Measurements from ENCODE around the gene HMG20B.

HMG20B gene

GRCh38 chr19:3537101-3537437, 35.7 kb upstream of the HMG20B start:
- H3K4me3 ChIP-seq (ENCODE audit: low read length), result no peak overlapping the region
- TF ChIP-seq CTCF (conservative IDR thresholded peaks at IDR 0.05; ENCODE audit: low read depth, low read length), result no peak

GRCh38 chr19:3537438-3538240, 35.1 kb upstream of the HMG20B start:
- DNase-seq (ENCODE audit: low read depth), result no peak
- TF ChIP-seq CTCF (conservative IDR thresholded peaks at IDR 0.05; ENCODE audit: low read depth, low read length), result no peak

More at GRCh38 chr19:3537101-3537437, 35.7 kb upstream of the HMG20B start:
- no peak for DNase-seq (ENCODE audit: low read depth)

GRCh38 chr19:3538258-3538929, 34.4 kb upstream of the HMG20B start:
- no peak for TF ChIP-seq CTCF (conservative IDR thresholded peaks at IDR 0.05; ENCODE audit: low read depth, low read length)
- DNase-seq (ENCODE audit: low read depth), result no peak
- no peak overlapping the region for H3K4me3 ChIP-seq (ENCODE audit: low read length)

More at GRCh38 chr19:3537438-3538240, 35.1 kb upstream of the HMG20B start:
- H3K4me3 ChIP-seq (ENCODE audit: low read length), result no peak overlapping the region

- no peak within 1 kb of the TSS for H3K4me3 ChIP-seq (ENCODE audit: low read length)
- no peak for DNase-seq (ENCODE audit: low read depth)
- no peak for TF ChIP-seq CTCF (conservative IDR thresholded peaks at IDR 0.05; ENCODE audit: low read depth, low read length)
Measured at GRCh38 chr19:3538965-3539755, 33.6 kb upstream of the HMG20B start, which contains the start of gene TEKTIP1. TSS of gene TEKTIP1 (plus strand) at chr19:3539174. CDS start at chr19:3539178, 4 bp downstream.

- no peak overlapping the region for H3K4me3 ChIP-seq (ENCODE audit: low read length)
- DNase-seq (ENCODE audit: low read depth), result no peak
- TF ChIP-seq CTCF (conservative IDR thresholded peaks at IDR 0.05; ENCODE audit: low read depth, low read length), result no peak
Measured at GRCh38 chr19:3539756-3540118, 33.0 kb upstream of the HMG20B start.

GRCh38 chr19:3543150-3544057, 29.3 kb upstream of the HMG20B start:
- TF ChIP-seq CTCF (conservative IDR thresholded peaks at IDR 0.05; ENCODE audit: low read depth, low read length), result no peak
- H3K4me3 ChIP-seq (ENCODE audit: low read length), result no peak overlapping the region
- DNase-seq (ENCODE audit: low read depth), result no peak
